GM18873 (cell line): ENCODE measurements around the gene SUPT5H.

Source experiments
- ATAC-seq: cut with Tn5 transposase; IDR thresholded peaks from one replicate; pipeline ENCODE4 v1.9.1; 2021; ENCODE audit warnings: mild to moderate bottlenecking, moderate library complexity, moderate number of reproducible peaks; ENCODE audit not compliant: unreplicated experiment, low FRiP score

The SUPT5H gene

GRCh38 chr19:39489756-39490155 is 44.4 kb downstream of the SUPT5H start:
- no peak for ATAC-seq

GRCh38 chr19:39492225-39492624 is 46.8 kb downstream of the SUPT5H start:
- ATAC-seq = no peak

- no peak for ATAC-seq
These were observed 47.4 kb downstream of the SUPT5H start for GRCh38 chr19:39492788-39493187.

- no peak for ATAC-seq
These were observed 49.3 kb downstream of the SUPT5H start for GRCh38 chr19:39494661-39495060.

- no peak for ATAC-seq
These were observed 50.7 kb downstream of the SUPT5H start for GRCh38 chr19:39496063-39496462.

GRCh38 chr19:39497701-39497995 is 52.3 kb downstream of the SUPT5H start:
- ATAC-seq = no peak

- no peak for ATAC-seq
These were observed 52.8 kb downstream of the SUPT5H start for GRCh38 chr19:39497996-39498797.

GRCh38 chr19:39498798-39499642 is 53.6 kb downstream of the SUPT5H start, which contains the start of gene DLL3:
Gene DLL3 (plus strand): TSS chr19:39498947. CDS start chr19:39498975, 28 bp downstream.
- ATAC-seq = no peak

- no peak for ATAC-seq
These were observed 54.5 kb downstream of the SUPT5H start for GRCh38 chr19:39499932-39500331.

GRCh38 chr19:39500543-39500942 is 55.2 kb downstream of the SUPT5H start:
- no peak for ATAC-seq

- ATAC-seq = no peak
These were observed 56.0 kb downstream of the SUPT5H start for GRCh38 chr19:39501340-39501739.

- ATAC-seq = no peak
These were observed 57.4 kb downstream of the SUPT5H start for GRCh38 chr19:39502640-39503417.

GRCh38 chr19:39506598-39506943 is 61.2 kb downstream of the SUPT5H start:
- no peak for ATAC-seq

GRCh38 chr19:39506944-39507714 is 61.7 kb downstream of the SUPT5H start:
- no peak for ATAC-seq

GRCh38 chr19:39507715-39508364 is 62.5 kb downstream of the SUPT5H start:
- ATAC-seq = no peak

GRCh38 chr19:39508629-39509028 is 63.2 kb downstream of the SUPT5H start:
- ATAC-seq = no peak

GRCh38 chr19:39509233-39509632 is 63.9 kb downstream of the SUPT5H start:
- ATAC-seq = no peak

GRCh38 chr19:39512988-39513387 is 67.6 kb downstream of the SUPT5H start:
- ATAC-seq = no peak

- ATAC-seq = no peak
These were observed 69.6 kb downstream of the SUPT5H start, which contains the start of gene SELENOV for GRCh38 chr19:39514840-39515550. Gene SELENOV (plus strand): TSS chr19:39515139. CDS start chr19:39515213, 74 bp downstream.
